Suprapubic skin (tissue), 4 donors: Measurements from ENCODE around the gene RBP5.

ENCODE experiments used
- EP300 ChIP-seq: sonication (generic); formaldehyde crosslinking; IDR thresholded peaks from one replicate; pipeline ENCODE4 v1.6.1; 2017; ENCODE audit warnings: antibody characterized with exemption
- POLR2AphosphoS5 ChIP-seq, 3 donors: sonication (generic); formaldehyde crosslinking; IDR thresholded peaks; one replicate each; pipeline ENCODE4 v1.6.1; 2017; ENCODE audit warnings: antibody characterized with exemption in 3 of 3
- TF ChIP-seq, protein P1 (sequence below), 2 donors: fragments of 200-600 bp in 1 of 2; fragments of 450-650 bp in 1 of 2; sonication (generic) in 1 of 2; IDR thresholded peaks; one replicate each; pipeline ENCODE4 v1.5.1; 2016 to 2019; ENCODE audit warnings: antibody characterized with exemption in 2 of 2, mild to moderate bottlenecking in 1 of 2, moderate library complexity in 1 of 2

DNA sequence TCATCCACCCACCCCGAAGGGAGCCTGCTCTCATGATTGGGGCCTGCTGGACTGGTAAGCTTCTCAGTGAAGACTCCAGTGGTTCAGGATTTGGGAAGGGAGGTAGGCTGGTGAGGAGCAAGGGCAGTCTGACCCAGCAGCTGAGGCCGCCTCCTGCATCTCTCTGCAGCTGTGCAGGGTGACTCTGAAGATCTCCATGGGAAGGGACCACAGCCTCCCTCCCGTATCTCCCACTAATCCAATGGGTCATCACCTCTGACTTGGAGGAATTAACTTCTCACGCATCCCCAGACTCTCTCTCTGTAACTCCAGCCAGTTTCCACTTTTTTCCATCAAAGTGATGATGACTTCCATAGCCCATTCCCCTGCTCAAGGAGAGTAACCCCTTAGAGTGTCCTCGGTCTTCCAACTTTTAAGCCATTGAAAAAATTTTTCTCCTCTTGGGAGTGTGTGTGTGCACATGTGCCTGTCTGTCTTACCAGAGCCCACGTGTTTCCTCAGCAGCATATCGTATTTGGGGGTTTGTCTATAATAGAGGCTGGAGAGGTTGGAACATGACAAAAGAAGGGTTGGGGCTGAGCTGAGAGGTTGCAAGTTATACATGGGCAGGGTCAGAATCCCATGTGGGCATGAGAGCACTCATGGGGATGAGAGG lies 12.8 kb upstream of the RBP5 start:
- TF ChIP-seq EP300 (no peak), POLR2AphosphoS5 (IDR thresholded peaks at IDR 0.05) (no peak)
- TF ChIP-seq, protein P1, sequence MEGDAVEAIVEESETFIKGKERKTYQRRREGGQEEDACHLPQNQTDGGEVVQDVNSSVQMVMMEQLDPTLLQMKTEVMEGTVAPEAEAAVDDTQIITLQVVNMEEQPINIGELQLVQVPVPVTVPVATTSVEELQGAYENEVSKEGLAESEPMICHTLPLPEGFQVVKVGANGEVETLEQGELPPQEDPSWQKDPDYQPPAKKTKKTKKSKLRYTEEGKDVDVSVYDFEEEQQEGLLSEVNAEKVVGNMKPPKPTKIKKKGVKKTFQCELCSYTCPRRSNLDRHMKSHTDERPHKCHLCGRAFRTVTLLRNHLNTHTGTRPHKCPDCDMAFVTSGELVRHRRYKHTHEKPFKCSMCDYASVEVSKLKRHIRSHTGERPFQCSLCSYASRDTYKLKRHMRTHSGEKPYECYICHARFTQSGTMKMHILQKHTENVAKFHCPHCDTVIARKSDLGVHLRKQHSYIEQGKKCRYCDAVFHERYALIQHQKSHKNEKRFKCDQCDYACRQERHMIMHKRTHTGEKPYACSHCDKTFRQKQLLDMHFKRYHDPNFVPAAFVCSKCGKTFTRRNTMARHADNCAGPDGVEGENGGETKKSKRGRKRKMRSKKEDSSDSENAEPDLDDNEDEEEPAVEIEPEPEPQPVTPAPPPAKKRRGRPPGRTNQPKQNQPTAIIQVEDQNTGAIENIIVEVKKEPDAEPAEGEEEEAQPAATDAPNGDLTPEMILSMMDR (IDR thresholded peaks at IDR 0.05) = no peak
